H1 (cell line): ENCODE measurements around the gene MTCL3.

Source experiments
- CTCF ChIA-PET: fragments of 300-600 bp; sonication (Branson Sonifier 250); formaldehyde crosslinking; loops from one replicate; lab custom pipeline; 2021; ENCODE audit not compliant: partially characterized antibody; lab: Charles Lee
- POLR2A ChIA-PET: fragments of 300-600 bp; sonication (Branson Sonifier 250); formaldehyde crosslinking; loops from one replicate; lab custom pipeline; 2021; ENCODE audit warnings: inconsistent platforms; ENCODE audit not compliant: partially characterized antibody; lab: Charles Lee
- DNase-seq, 2 experiments: peaks; one replicate each; pipeline versions ENCODE4 v3.0.0 to v3.0.0-alpha.2; 2010 to 2022; ENCODE audit warnings: low spot score in 2 of 2, low read depth in 1 of 2, mixed read lengths in 1 of 2
- FAIRE-seq: peaks from 2 replicates; lab custom pipeline; 2011; peaks lifted over from hg19 to GRCh38; lab: Jason Lieb, UNC
- H2AFZ ChIP-seq: 2 replicates; pipeline ENCODE4 v1.8.1; 2012; ENCODE audit warnings: low read length, inconsistent platforms
- H2AK5ac ChIP-seq: 2 replicates; pipeline ENCODE4 v1.6.1; 2013; ENCODE audit warnings: low read depth, low read length
- H2BK120ac ChIP-seq: replicated peaks from 2 replicates; pipeline ENCODE3; 2013; ENCODE audit warnings: low read depth, low read length, inconsistent platforms
- H2BK12ac ChIP-seq: 2 replicates; pipeline ENCODE4 v1.6.1; 2013; ENCODE audit warnings: low read depth, low read length
- H2BK15ac ChIP-seq: 2 replicates; pipeline ENCODE4 v1.6.1; 2013; ENCODE audit warnings: low read length
- H2BK20ac ChIP-seq: 2 replicates; pipeline ENCODE4 v1.6.1; 2013; ENCODE audit warnings: low read length
- H2BK5ac ChIP-seq: 2 replicates; pipeline ENCODE4 v1.6.1; 2013; ENCODE audit warnings: low read depth, low read length
- H3K14ac ChIP-seq: 2 replicates; pipeline ENCODE4 v1.6.1; 2013; ENCODE audit warnings: inconsistent platforms; ENCODE audit not compliant: insufficient read length
- H3K18ac ChIP-seq: 2 replicates; pipeline ENCODE4 v1.6.1; 2013; ENCODE audit warnings: low read length; ENCODE audit errors: extremely low read depth
- H3K23ac ChIP-seq: 2 replicates; pipeline ENCODE4 v1.6.1; 2013; ENCODE audit warnings: inconsistent platforms; ENCODE audit not compliant: insufficient read length
- H3K23me2 ChIP-seq: 2 replicates; pipeline ENCODE4 v1.6.1; 2013; ENCODE audit warnings: low read depth, low read length
- H3K27ac ChIP-seq: 2 replicates; pipeline ENCODE4 v1.6.1; 2011; ENCODE audit warnings: low read depth, low read length, inconsistent platforms
- H3K27me3 ChIP-seq, 4 experiments: replicated peaks in 1 of 4; 1 replicate in 1 of 4; 2 replicates in 3 of 4; pipeline versions ENCODE4 v1.6.1 to v1.8.1; 2011 to 2013; ENCODE audit warnings: low read length in 3 of 4, mild to moderate bottlenecking in 3 of 4, inconsistent platforms in 2 of 4, mixed read lengths in 2 of 4, moderate library complexity in 1 of 4; ENCODE audit not compliant: control insufficient read depth in 3 of 4, insufficient read depth in 3 of 4; ENCODE audit errors: extremely low read depth in 1 of 4
- H3K36me3 ChIP-seq, 4 experiments: 2 replicates each; pipeline versions ENCODE4 v1.6.1 to v1.8.1; 2011 to 2013; ENCODE audit warnings: mild to moderate bottlenecking in 4 of 4, low read length in 3 of 4, moderate library complexity in 2 of 4, control low read depth in 1 of 4, inconsistent platforms in 1 of 4; ENCODE audit not compliant: insufficient read depth in 4 of 4, control insufficient read depth in 2 of 4
- H3K4ac ChIP-seq: replicated peaks from 2 replicates; pipeline ENCODE3; 2013; ENCODE audit warnings: low read length, low read depth, mixed read lengths, inconsistent platforms; ENCODE audit not compliant: insufficient read length
- H3K4me1 ChIP-seq, 4 experiments: replicated peaks in 1 of 4; 1 replicate in 1 of 4; 2 replicates in 3 of 4; pipeline versions ENCODE4 v1.6.1 to v1.8.1; 2011 to 2013; ENCODE audit warnings: low read length in 3 of 4, inconsistent platforms in 2 of 4, mixed read lengths in 1 of 4; ENCODE audit not compliant: insufficient read depth in 4 of 4, control insufficient read depth in 3 of 4
- H3K4me2 ChIP-seq, 2 experiments: 2 replicates each; pipeline versions ENCODE4 v1.6.1 to v1.8.1; 2011 to 2013; ENCODE audit warnings: low read depth in 2 of 2, low read length in 2 of 2, control low read depth in 1 of 2, inconsistent platforms in 1 of 2, mild to moderate bottlenecking in 1 of 2; ENCODE audit not compliant: insufficient read depth in 1 of 2
- H3K4me3 ChIP-seq, 4 experiments: fragments of 200-600, 300-600 bp in 1 of 4; sonication (generic), shearing (Covaris generic), sonication (Bioruptor Twin) in 1 of 4; 2 replicates each; pipeline versions ENCODE4 v1.5.1 to v1.8.1; 2011 to 2016; ENCODE audit warnings: low read length in 4 of 4, low read depth in 3 of 4, control low read depth in 2 of 4, inconsistent platforms in 2 of 4, mild to moderate bottlenecking in 2 of 4, mixed read lengths in 1 of 4, moderate library complexity in 1 of 4; ENCODE audit not compliant: insufficient read depth in 2 of 4; ENCODE audit errors: extremely low read depth in 1 of 4
- H3K56ac ChIP-seq: replicated peaks from 2 replicates; pipeline ENCODE3; 2013; ENCODE audit warnings: low read depth, mild to moderate bottlenecking, mixed read lengths, low read length, inconsistent platforms; ENCODE audit not compliant: insufficient read length
- H3K79me1 ChIP-seq: 2 replicates; pipeline ENCODE4 v1.6.1; 2013; ENCODE audit warnings: low read depth, low read length, control low read depth
- H3K79me2 ChIP-seq, 2 experiments: 2 replicates each; pipeline versions ENCODE4 v1.6.1 to v1.8.1; 2012 to 2013; ENCODE audit warnings: low read length in 2 of 2, mild to moderate bottlenecking in 2 of 2, inconsistent platforms in 1 of 2; ENCODE audit not compliant: insufficient read depth in 2 of 2, control insufficient read depth in 1 of 2
- H3K9ac ChIP-seq, 4 experiments: replicated peaks in 1 of 4; 1 replicate in 1 of 4; 2 replicates in 3 of 4; pipeline versions ENCODE4 v1.6.1 to v1.8.1; 2011 to 2013; ENCODE audit warnings: low read depth in 3 of 4, low read length in 3 of 4, control low read depth in 2 of 4, mild to moderate bottlenecking in 2 of 4, moderate library complexity in 2 of 4, inconsistent platforms in 1 of 4; ENCODE audit errors: extremely low read depth in 1 of 4
- H3K9me3 ChIP-seq, 2 experiments: 2 replicates each; pipeline versions ENCODE4 v1.6.1 to v1.8.1; 2012 to 2013; ENCODE audit warnings: mild to moderate bottlenecking in 2 of 2, moderate library complexity in 2 of 2, control low read depth in 1 of 2, inconsistent platforms in 1 of 2, low read depth in 1 of 2, low read length in 1 of 2, mixed read lengths in 1 of 2; ENCODE audit not compliant: insufficient read depth in 2 of 2
- H4K20me1 ChIP-seq, 2 experiments: replicated peaks in 1 of 2; 2 replicates each; pipeline versions ENCODE3 to v1.8.1; 2011 to 2013; ENCODE audit warnings: inconsistent platforms in 2 of 2, low read length in 2 of 2, mild to moderate bottlenecking in 1 of 2; ENCODE audit not compliant: insufficient read depth in 2 of 2, control insufficient read depth in 1 of 2
- H4K5ac ChIP-seq: 2 replicates; pipeline ENCODE4 v1.6.1; 2013; ENCODE audit warnings: low read length, low read depth, mixed read lengths, inconsistent platforms; ENCODE audit not compliant: insufficient read length
- H4K8ac ChIP-seq: 2 replicates; pipeline ENCODE4 v1.8.0; 2013; ENCODE audit warnings: mild to moderate bottlenecking, moderate library complexity, low read length, inconsistent platforms; ENCODE audit not compliant: insufficient read depth; ENCODE audit errors: extremely low read depth
- H4K91ac ChIP-seq: replicated peaks from 2 replicates; pipeline ENCODE3; 2013; ENCODE audit warnings: low read length, mixed read lengths, inconsistent platforms; ENCODE audit not compliant: insufficient read length
- BACH1 ChIP-seq: IDR thresholded peaks from 2 replicates; pipeline ENCODE4 v1.6.1; 2012; ENCODE audit warnings: low read length, improper control_type of control experiment
- CHD1 ChIP-seq: IDR thresholded peaks from 2 replicates; pipeline ENCODE4 v1.6.1; 2012; ENCODE audit warnings: low read depth, low read length, improper control_type of control experiment
- EP300 ChIP-seq, 2 experiments: IDR thresholded peaks; 1 replicate in 1 of 2; 2 replicates in 1 of 2; pipeline ENCODE4 v1.6.1; 2011 to 2012; ENCODE audit warnings: low read depth in 2 of 2, low read length in 2 of 2, mild to moderate bottlenecking in 2 of 2, borderline replicate concordance in 1 of 2, inconsistent platforms in 1 of 2, moderate library complexity in 1 of 2
- SP2 ChIP-seq: IDR thresholded peaks from 2 replicates; pipeline ENCODE4 v1.6.1; 2012; ENCODE audit warnings: mild to moderate bottlenecking, low read length, inconsistent platforms
- TAF7 ChIP-seq: optimal IDR thresholded peaks from 2 replicates; pipeline ENCODE3; 2011; ENCODE audit warnings: low read depth, mild to moderate bottlenecking, inconsistent platforms, low read length, moderate library complexity, borderline replicate concordance
- WGBS, 2 experiments: shearing (Covaris generic) in 1 of 2; methylation state at CpG; one replicate each; pipeline versions ENCODE4 v1.1.6 to v1.1.7; 2013 to 2015; ENCODE audit warnings: low lambda C conversion rate in 2 of 2, mixed read lengths in 2 of 2, inconsistent platforms in 1 of 2, low coverage in 1 of 2, missing lambda C conversion rate in 1 of 2; ENCODE audit not compliant: insufficient replicate concordance in 2 of 2, insufficient coverage in 1 of 2, insufficient read length in 1 of 2; ENCODE audit errors: extremely low coverage in 1 of 2, missing lambda C conversion rate in 1 of 2; 5-methylcytosine and 5-hydroxymethylcytosine counted together
- TF ChIP-seq, protein P1 (sequence below): IDR thresholded peaks from 2 replicates; pipeline ENCODE4 v1.6.1; 2012; ENCODE audit warnings: inconsistent platforms

Gene MTCL3

DNA sequence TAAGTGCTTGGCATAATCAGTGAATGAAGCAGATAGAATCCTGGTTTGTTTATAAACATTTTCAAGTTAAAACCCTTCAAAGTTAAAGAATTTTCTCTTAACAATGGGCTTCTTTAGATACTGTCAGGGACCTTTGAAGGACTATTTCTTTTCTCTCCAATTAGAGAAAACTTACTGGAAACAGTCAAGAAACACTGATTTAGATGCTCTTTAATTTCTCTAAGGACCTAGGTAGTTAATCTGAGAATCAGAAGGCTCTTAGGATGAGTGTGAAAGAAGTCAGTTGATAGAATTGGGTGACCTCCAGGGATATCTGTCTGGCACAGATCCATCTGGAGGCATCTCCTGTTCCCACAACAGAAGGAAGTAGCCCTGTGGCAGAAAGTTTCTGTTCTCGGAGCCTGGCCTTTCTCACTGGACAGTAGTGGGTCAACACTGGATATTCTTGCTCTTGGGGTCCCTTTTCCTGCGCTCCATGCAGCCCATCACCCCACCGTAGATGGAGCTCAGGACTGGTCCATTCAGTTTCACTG, 82.5 kb downstream of the MTCL3 start:
- no peak overlapping the region for H3K18ac ChIP-seq
- no peaks in the 10 kb centered on the region for H3K23me2 ChIP-seq
- FAIRE-seq (no peak), DNase-seq (no peak)
- no peak overlapping the region for H2BK5ac ChIP-seq
- no peak overlapping the region for H2AK5ac ChIP-seq
- H3K9ac ChIP-seq = no peak overlapping the region
- CTCF ChIA-PET = no interaction called here
- no peaks in the 10 kb centered on the region for H3K27me3 ChIP-seq
- H4K5ac ChIP-seq = no peak overlapping the region
- H2BK12ac ChIP-seq = no peak overlapping the region
- no peak overlapping the region for H2BK15ac ChIP-seq
- H4K8ac ChIP-seq = no peak overlapping the region
- H3K79me1 ChIP-seq = no peaks in the 10 kb centered on the region
- no peak for TF ChIP-seq BACH1
- TF ChIP-seq TAF7 = no peak
- no peak for TF ChIP-seq SP2
- TF ChIP-seq EP300 (IDR thresholded peaks at IDR 0.05; ENCODE audit: borderline replicate concordance in 1 of 2, low read depth in 2 of 2, low read length in 2 of 2) = no peak
- TF ChIP-seq, protein P1, sequence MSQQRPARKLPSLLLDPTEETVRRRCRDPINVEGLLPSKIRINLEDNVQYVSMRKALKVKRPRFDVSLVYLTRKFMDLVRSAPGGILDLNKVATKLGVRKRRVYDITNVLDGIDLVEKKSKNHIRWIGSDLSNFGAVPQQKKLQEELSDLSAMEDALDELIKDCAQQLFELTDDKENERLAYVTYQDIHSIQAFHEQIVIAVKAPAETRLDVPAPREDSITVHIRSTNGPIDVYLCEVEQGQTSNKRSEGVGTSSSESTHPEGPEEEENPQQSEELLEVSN = no peak
- TF ChIP-seq CHD1 = no peak
- H3K23ac ChIP-seq = no peak overlapping the region
- no peak overlapping the region for H2BK20ac ChIP-seq
- no peak overlapping the region for H2AFZ ChIP-seq
- H3K36me3 ChIP-seq = no peaks in the 10 kb centered on the region
- no peak overlapping the region for H3K4ac ChIP-seq
- no peak overlapping the region for H2BK120ac ChIP-seq
- H4K91ac ChIP-seq = no peak overlapping the region
- H3K79me2 ChIP-seq = no peaks in the 10 kb centered on the region
- H3K56ac ChIP-seq = no peak overlapping the region
- H3K4me2 ChIP-seq = no peak overlapping the region
- H3K9me3 ChIP-seq = no peaks in the 10 kb centered on the region
- H3K27ac ChIP-seq = no peak overlapping the region
- POLR2A ChIA-PET = no interaction called here
- H3K4me1 ChIP-seq = no peaks in the 10 kb centered on the region
- no peaks in the 10 kb centered on the region for H4K20me1 ChIP-seq
- no peak overlapping the region for H3K4me3 ChIP-seq
- 94% methylated on average over 3 of the region's 3 CpGs; no CpG with 5 or more reads in 1 of the 2 experiments for WGBS, 2 experiments
- H3K14ac ChIP-seq = no peak overlapping the region
